Testis (tissue), 3 donors: ENCODE measurements around the gene TGM3. TPM values are rescaled to one million over a fixed set of nuclear protein-coding genes. Genes with fewer than 3 reads are reported as not detected.

Source experiments
- DNase-seq: peaks from one replicate; pipeline ENCODE4 v3.0.0-alpha.2; 2019
- H3K27ac ChIP-seq, 2 donors: fragments of 200-600 bp; sonication (generic); one replicate each; pipeline ENCODE4 v1.5.1; 2019
- H3K27me3 ChIP-seq: fragments of 200-600 bp; sonication (generic); one replicate; pipeline ENCODE4 v1.5.1; 2019
- H3K36me3 ChIP-seq: fragments of 200-600 bp; sonication (generic); one replicate; pipeline ENCODE4 v1.5.1; 2017; ENCODE audit warnings: low read depth; ENCODE audit errors: missing control alignments
- H3K4me1 ChIP-seq: fragments of 200-600 bp; sonication (generic); one replicate; pipeline ENCODE4 v1.5.1; 2019
- H3K4me3 ChIP-seq, 2 donors: fragments of 200-600 bp; sonication (generic); one replicate each; pipeline ENCODE4 v1.5.1; 2017 to 2019
- H3K9me3 ChIP-seq: fragments of 200-600 bp; sonication (generic); one replicate; pipeline ENCODE4 v1.5.1; 2017
- POLR2A ChIP-seq: fragments of 450-650 bp; IDR thresholded peaks from one replicate; pipeline ENCODE4 v1.6.1; 2017; ENCODE audit warnings: antibody characterized with exemption, mild to moderate bottlenecking, moderate library complexity
- WGBS, 2 donors: methylation state at CpG; one replicate each; pipeline ENCODE4 v1.1.5; 2018; 5-methylcytosine and 5-hydroxymethylcytosine counted together
- intact Hi-C: fragments of 100-400 bp; cut with DNase I; formaldehyde crosslinking; loops from one replicate; pipeline ENCODE4 v1.15.1; 2023; ENCODE audit warnings: low total_unique reads
- polyA plus RNA-seq: library from polyadenylated mRNA; stranded (reverse); fragments of 350-450 nt; fragmentation: Illumina TruSeq; extraction: RNeasy Lipid Tissue Mini Kit (QIAGEN cat#74804); gene quantifications from one replicate; pipeline ENCODE4 v1.2.3, GENCODE V29; 2014; ENCODE audit warnings: low read depth, low replicate concordance; ENCODE audit not compliant: insufficient read depth
- total RNA-seq, 2 donors: library from RNA; depleted of rRNA; stranded (reverse); fragments of >200 nt; gene quantifications; one replicate each; pipeline ENCODE4 v1.2.3, GENCODE V29; 2016
- TF ChIP-seq, protein P1 (sequence below), 3 experiments: fragments of 450-650 bp in 2 of 3; fragments of 200-600 bp in 1 of 3; sonication (generic) in 1 of 3; IDR thresholded peaks; one replicate each; pipeline ENCODE4 v1.5.1; 2016 to 2019; ENCODE audit warnings: antibody characterized with exemption in 3 of 3, mild to moderate bottlenecking in 2 of 3, moderate library complexity in 1 of 3

Gene TGM3
- total and polyA plus RNA-seq, 3 donors from 2014 or later: 2.6 to 4.9 (median 3.1) TPM

DNA sequence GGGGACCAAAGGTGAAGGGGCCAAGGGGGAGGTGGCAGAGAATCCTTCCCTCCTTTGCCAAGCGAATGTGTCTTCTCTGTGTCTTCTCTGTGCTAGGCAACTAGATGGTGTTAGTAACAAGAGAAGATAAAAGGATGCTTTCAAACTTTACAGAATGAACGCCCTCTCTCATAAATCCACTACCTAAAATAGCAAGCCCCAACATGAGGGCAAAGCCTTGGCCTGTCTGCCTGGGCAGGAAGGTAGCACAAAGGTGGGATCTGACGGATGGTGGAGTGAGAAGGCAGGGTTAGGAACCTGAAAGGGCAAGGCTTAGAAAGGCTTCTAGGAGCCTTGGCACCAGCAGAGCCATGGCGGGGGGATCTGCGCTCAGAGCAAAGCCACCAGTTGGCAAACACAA is 13.6 kb upstream of the TGM3 start:
- intact Hi-C loops: no loop called here
- no peaks in the 10 kb centered on the region for H3K4me1 ChIP-seq
- 80 to 90% methylated on average over 5 of the region's 5 CpGs for WGBS, 2 donors
- H3K27me3 ChIP-seq: no peaks in the 10 kb centered on the region
- no peak overlapping the region for H3K4me3 ChIP-seq
- TF ChIP-seq POLR2A: no peak
- TF ChIP-seq, protein P1, sequence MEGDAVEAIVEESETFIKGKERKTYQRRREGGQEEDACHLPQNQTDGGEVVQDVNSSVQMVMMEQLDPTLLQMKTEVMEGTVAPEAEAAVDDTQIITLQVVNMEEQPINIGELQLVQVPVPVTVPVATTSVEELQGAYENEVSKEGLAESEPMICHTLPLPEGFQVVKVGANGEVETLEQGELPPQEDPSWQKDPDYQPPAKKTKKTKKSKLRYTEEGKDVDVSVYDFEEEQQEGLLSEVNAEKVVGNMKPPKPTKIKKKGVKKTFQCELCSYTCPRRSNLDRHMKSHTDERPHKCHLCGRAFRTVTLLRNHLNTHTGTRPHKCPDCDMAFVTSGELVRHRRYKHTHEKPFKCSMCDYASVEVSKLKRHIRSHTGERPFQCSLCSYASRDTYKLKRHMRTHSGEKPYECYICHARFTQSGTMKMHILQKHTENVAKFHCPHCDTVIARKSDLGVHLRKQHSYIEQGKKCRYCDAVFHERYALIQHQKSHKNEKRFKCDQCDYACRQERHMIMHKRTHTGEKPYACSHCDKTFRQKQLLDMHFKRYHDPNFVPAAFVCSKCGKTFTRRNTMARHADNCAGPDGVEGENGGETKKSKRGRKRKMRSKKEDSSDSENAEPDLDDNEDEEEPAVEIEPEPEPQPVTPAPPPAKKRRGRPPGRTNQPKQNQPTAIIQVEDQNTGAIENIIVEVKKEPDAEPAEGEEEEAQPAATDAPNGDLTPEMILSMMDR (IDR thresholded peaks at IDR 0.05): no peak
- no peaks in the 10 kb centered on the region for H3K9me3 ChIP-seq
- H3K27ac ChIP-seq: no peak overlapping the region
- no peaks in the 10 kb centered on the region for H3K36me3 ChIP-seq
- DNase-seq: no peak

DNA sequence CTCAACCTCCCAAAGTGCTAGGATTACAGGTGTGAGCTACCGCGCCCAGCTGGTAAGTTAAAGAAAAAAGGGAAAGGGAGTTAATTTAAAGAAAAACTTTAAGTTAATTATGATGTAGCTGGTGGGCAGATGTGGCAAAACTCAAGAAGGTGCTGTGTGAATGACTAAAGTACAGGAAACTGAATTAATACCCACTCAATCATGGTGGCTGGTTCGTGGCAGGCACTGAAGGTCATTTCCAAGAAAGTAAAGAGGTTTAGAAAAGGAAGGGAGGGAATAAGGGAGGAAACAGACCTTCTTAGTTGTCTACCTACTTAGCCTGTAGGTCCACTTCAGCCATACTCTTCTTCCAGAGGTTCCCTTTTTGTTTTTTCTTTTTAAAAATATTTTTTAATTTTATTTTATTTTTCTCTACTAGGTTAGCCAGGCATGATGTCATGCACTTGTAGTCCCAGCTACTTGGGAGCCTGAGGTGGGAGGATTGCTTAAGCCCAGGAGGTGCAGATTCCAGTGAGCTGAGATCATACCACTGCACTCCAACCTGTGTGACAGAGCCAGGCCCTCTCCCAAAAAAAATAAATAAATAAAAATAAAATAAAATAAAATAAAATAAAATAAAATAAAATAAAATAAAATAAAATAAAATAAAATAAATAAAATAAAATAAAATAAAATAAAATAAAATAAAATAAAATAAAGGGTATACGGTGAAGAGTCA is 11.9 kb upstream of the TGM3 start:
- DNase-seq: no peak
- TF ChIP-seq, protein P1 (IDR thresholded peaks at IDR 0.05): no peak
- TF ChIP-seq POLR2A: no peak
- WGBS, 2 donors: 76 to 79% methylated on average over 4 of the region's 4 CpGs

DNA sequence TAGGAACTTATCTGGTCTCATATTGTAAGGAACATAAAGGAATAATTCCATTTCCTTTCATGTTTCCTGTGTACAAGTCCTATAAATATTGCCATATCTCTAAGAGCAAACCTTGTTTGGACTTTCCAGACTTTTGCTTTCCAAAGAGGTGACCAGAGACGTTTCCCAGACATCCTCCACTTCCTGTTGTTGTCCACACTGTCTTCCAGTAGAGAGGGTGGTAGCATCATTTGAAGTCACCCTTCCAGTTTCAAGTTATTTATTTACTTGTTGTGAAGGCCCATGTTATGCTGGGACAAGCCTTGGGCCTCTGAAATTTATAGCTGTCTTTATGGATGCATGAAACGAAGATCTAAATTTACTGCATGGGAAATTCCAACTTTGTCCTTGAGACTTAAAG is 10.6 kb upstream of the TGM3 start:
- Histone ChIP-seq H3K27ac (no peak overlapping the region), H3K36me3 (no peaks in the 10 kb centered on the region), H3K4me3 (no peak overlapping the region), H3K27me3 (no peaks in the 10 kb centered on the region), H3K9me3 (no peaks in the 10 kb centered on the region), H3K4me1 (no peaks in the 10 kb centered on the region)
- TF ChIP-seq, protein P1 (IDR thresholded peaks at IDR 0.05): no peak
- TF ChIP-seq POLR2A: no peak
- no peak for DNase-seq
- 39 to 43% methylated on average over 2 of the region's 2 CpGs for WGBS, 2 donors
- intact Hi-C loops: no loop called here

More for the DNA sequence above, 11.9 kb upstream of the TGM3 start:
- intact Hi-C loops: no loop called here
- Histone ChIP-seq H3K36me3 (no peaks in the 10 kb centered on the region), H3K9me3 (no peaks in the 10 kb centered on the region), H3K4me1 (no peaks in the 10 kb centered on the region), H3K27me3 (no peaks in the 10 kb centered on the region), H3K27ac (no peak overlapping the region), H3K4me3 (no peak overlapping the region)

DNA sequence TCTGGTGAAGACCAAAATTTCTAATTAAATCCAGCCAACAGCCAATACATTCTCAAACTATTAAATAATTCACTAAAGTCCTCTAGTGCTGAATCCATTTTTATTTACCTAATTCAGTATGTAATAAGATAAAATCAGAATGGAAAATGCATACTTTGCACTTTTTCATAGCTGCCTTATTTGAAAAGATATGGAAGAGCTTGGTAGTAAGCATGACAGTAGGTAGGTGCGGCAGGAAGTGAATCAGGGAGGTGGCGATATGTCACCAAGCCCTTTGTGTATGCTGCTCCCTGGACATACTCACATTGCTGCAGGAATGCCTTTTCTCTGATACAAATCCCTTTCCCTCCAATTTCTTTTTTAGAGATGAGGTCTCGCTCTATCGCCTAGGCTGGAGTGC is 10.2 kb upstream of the TGM3 start:
- Histone ChIP-seq H3K27me3 (no peaks in the 10 kb centered on the region), H3K4me3 (no peak overlapping the region), H3K27ac (no peak overlapping the region), H3K4me1 (no peaks in the 10 kb centered on the region), H3K36me3 (no peaks in the 10 kb centered on the region), H3K9me3 (no peaks in the 10 kb centered on the region)
- DNase-seq: no peak
- TF ChIP-seq POLR2A: no peak
- TF ChIP-seq, protein P1 (IDR thresholded peaks at IDR 0.05): no peak
- intact Hi-C loops: no loop called here
- WGBS, 2 donors: 89 to 96% methylated on average over 4 of the region's 4 CpGs

DNA sequence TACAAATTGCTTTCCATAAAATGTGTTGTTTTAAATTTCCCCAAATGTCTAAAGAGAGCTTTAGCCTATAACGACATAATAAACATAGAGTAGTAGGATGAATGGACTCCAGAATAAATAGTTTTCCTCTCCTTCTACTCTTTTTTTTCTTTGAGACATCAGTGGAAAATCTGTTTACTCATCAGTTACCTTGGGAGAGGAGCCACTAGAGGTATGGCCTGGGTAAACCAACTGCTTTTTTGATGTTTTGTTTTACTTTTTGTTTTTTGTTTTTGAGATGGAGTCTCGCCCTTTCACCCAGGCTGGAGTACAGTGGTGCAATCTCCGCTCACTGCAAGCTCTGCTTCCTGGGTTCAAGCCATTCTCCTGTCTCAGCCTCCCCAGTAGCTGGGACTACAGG is 8.3 kb upstream of the TGM3 start:
- intact Hi-C loops: no loop called here
- TF ChIP-seq, protein P1 (IDR thresholded peaks at IDR 0.05): no peak
- no peak for TF ChIP-seq POLR2A
- no peak overlapping the region for H3K27ac ChIP-seq
- H3K27me3 ChIP-seq: no peaks in the 10 kb centered on the region
- no peaks in the 10 kb centered on the region for H3K4me1 ChIP-seq
- WGBS, 2 donors: 89 to 91% methylated on average over 3 of the region's 3 CpGs
- no peaks in the 10 kb centered on the region for H3K36me3 ChIP-seq
- no peak for DNase-seq
- H3K4me3 ChIP-seq: no peak overlapping the region
- H3K9me3 ChIP-seq: no peaks in the 10 kb centered on the region
